GM12878 (cell line): ENCODE measurements around the gene SLC13A4. TPM values are rescaled to one million over a fixed set of nuclear protein-coding genes. Genes with fewer than 3 reads are reported as not detected.

ENCODE experiments used
- ATAC-seq: fragments of 200-7000 bp; cut with Tn5 transposase; 3 replicates; pipeline ENCODE4 v1.9.1; 2020; ENCODE audit warnings: mild to moderate bottlenecking, moderate library complexity
- BruUV-seq: library from RNA; stranded (reverse); fragments of 400-500 nt; replicated peaks from 2 replicates; lab custom pipeline; 2021; lab: Mats Ljungman, UMichigan
- CTCF ChIA-PET: fragments of 300-600 bp; sonication (Branson Sonifier 250); formaldehyde crosslinking; extraction: SDS; loops from one replicate; lab custom pipeline; 2021; ENCODE audit warnings: inconsistent platforms; lab: Yijun Ruan, JAX
- POLR2A ChIA-PET: fragments of 350-600 bp; formaldehyde crosslinking; extraction: SDS; loops from one replicate; lab custom pipeline; 2021; ENCODE audit warnings: inconsistent platforms; lab: Charles Lee
- RAD21 ChIA-PET: fragments of 300-600 bp; sonication (Branson Sonifier 250); formaldehyde crosslinking; loops from one replicate; lab custom pipeline; 2023; ENCODE audit warnings: antibody characterized with exemption; ENCODE audit not compliant: unreplicated experiment; lab: Charles Lee
- SMC1A ChIA-PET: fragments of 300-600 bp; sonication (Branson Sonifier 250); formaldehyde crosslinking; loops from one replicate; lab custom pipeline; 2023; ENCODE audit not compliant: unreplicated experiment, uncharacterized antibody; lab: Charles Lee
- DNase-seq: peaks from one replicate; pipeline ENCODE4 v3.0.0-alpha.2; 2011; ENCODE audit warnings: low read depth, low spot score
- FAIRE-seq: peaks from 3 replicates; lab custom pipeline; 2011; peaks lifted over from hg19 to GRCh38; lab: Jason Lieb, UNC
- H2AFZ ChIP-seq: 2 replicates; pipeline ENCODE4 v1.6.0; 2011; ENCODE audit warnings: low read depth, low read length, control low read depth; ENCODE audit not compliant: control insufficient read depth
- H3K27ac ChIP-seq: 2 replicates; pipeline ENCODE4 v1.5.1; 2011; ENCODE audit warnings: control low read depth; ENCODE audit not compliant: control insufficient read depth, insufficient read depth
- H3K27me3 ChIP-seq, 2 experiments: replicated peaks in 1 of 2; 2 replicates each; pipeline versions ENCODE4 v1.6.0 to v1.6.1; 2011; ENCODE audit warnings: low read length in 1 of 2; ENCODE audit not compliant: control insufficient read depth in 2 of 2, insufficient read depth in 2 of 2
- H3K36me3 ChIP-seq, 2 experiments: 2 replicates each; pipeline ENCODE4 v1.5.1; 2011; ENCODE audit warnings: low read length in 1 of 2; ENCODE audit not compliant: control insufficient read depth in 2 of 2, insufficient read depth in 2 of 2
- H3K4me1 ChIP-seq: 2 replicates; pipeline ENCODE4 v1.6.1; 2011; ENCODE audit warnings: mild to moderate bottlenecking, low read length, moderate library complexity, mixed read lengths; ENCODE audit not compliant: control insufficient read depth, insufficient read depth
- H3K4me2 ChIP-seq: 2 replicates; pipeline ENCODE4 v1.6.0; 2011; ENCODE audit warnings: control low read depth; ENCODE audit not compliant: control insufficient read depth, insufficient read depth
- H3K4me3 ChIP-seq: fragments of 200-600 bp; sonication (generic); 2 replicates; pipeline ENCODE4 v1.5.1; 2016
- H3K79me2 ChIP-seq: 2 replicates; pipeline ENCODE4 v1.6.0; 2011; ENCODE audit warnings: low read length; ENCODE audit not compliant: control insufficient read depth, insufficient read depth
- H3K9ac ChIP-seq: 2 replicates; pipeline ENCODE4 v1.8.0; 2011; ENCODE audit warnings: low read length, control low read depth, mixed read lengths; ENCODE audit not compliant: control insufficient read depth, insufficient read depth
- H3K9me3 ChIP-seq: replicated peaks from 3 replicates; pipeline ENCODE4 v1.5.1; 2011; ENCODE audit warnings: mild to moderate bottlenecking, low read length; ENCODE audit not compliant: control insufficient read depth, insufficient read depth
- H4K20me1 ChIP-seq: 2 replicates; pipeline ENCODE4 v1.6.0; 2011; ENCODE audit not compliant: control insufficient read depth, insufficient read depth
- ASH2L ChIP-seq: fragments of 300-600, 200-600 bp; sonication (generic); IDR thresholded peaks from 2 replicates; pipeline ENCODE4 v1.6.1; 2017; ENCODE audit warnings: low read depth, mild to moderate bottlenecking, borderline replicate concordance
- CTCF ChIP-seq, 3 experiments: IDR thresholded peaks in 2 of 3; conservative IDR thresholded peaks in 1 of 3; 2 replicates each; pipeline ENCODE4 v1.5.1; 2011; ENCODE audit warnings: low read depth in 3 of 3, low read length in 3 of 3, mild to moderate bottlenecking in 3 of 3, control low read depth in 2 of 3, moderate library complexity in 2 of 3, inconsistent platforms in 1 of 3, mixed read lengths in 1 of 3; ENCODE audit not compliant: control insufficient read depth in 2 of 3, insufficient read depth in 1 of 3; ENCODE audit errors: extremely low read depth in 1 of 3
- MTA3 ChIP-seq: IDR thresholded peaks from 2 replicates; pipeline ENCODE4 v1.6.1; 2012; ENCODE audit warnings: low read length, inconsistent platforms, borderline replicate concordance
- SREBF2 ChIP-seq: IDR thresholded peaks from 2 replicates; pipeline ENCODE4 v1.6.1; 2012; ENCODE audit warnings: mild to moderate bottlenecking, low read length
- WGBS: methylation state at CpG from one replicate; pipeline ENCODE4 v1.1.6; 2016; ENCODE audit warnings: low lambda C conversion rate; ENCODE audit not compliant: insufficient replicate concordance, insufficient coverage; ENCODE audit errors: missing lambda C conversion rate; 5-methylcytosine and 5-hydroxymethylcytosine counted together
- in situ Hi-C: fragments of 300-500 bp; cut with MboI; formaldehyde crosslinking; loops from 9 replicates; pipeline ENCODE4 v1.14.3; 2018; ENCODE audit warnings: mixed read lengths
- intact Hi-C: fragments of 100-400 bp; cut with micrococcal nuclease; formaldehyde crosslinking; loops from one replicate; pipeline ENCODE4 v1.14.2; 2022; ENCODE audit not compliant: unreplicated experiment
- polyA plus RNA-seq, 11 experiments: library from polyadenylated mRNA; depleted of rRNA in 4 of 11; unstranded in 6 of 11; stranded (reverse) in 5 of 11; fragments of >200 nt; fragmentation: Nextera tagmentation in 4 of 11; fragmentation: Illumina TruSeq in 1 of 11; extraction: Ambion mirVana in 4 of 11; extraction: Trizol in 1 of 11; gene quantifications; 1 replicate in 1 of 11; 2 replicates in 10 of 11; pipeline versions ENCODE4 v1.2.1 to v1.2.3, GENCODE V29; 2011 to 2016; ENCODE audit warnings: inconsistent platforms in 2 of 11, missing spikeins in 2 of 11, low read depth in 1 of 11
- total RNA-seq, 4 experiments: library from RNA; depleted of rRNA in 3 of 4; stranded (reverse); fragments of >200 nt in 3 of 4; fragmentation: Illumina TruSeq in 1 of 4; extraction: Trizol in 1 of 4; gene quantifications; 2 replicates each; pipeline versions ENCODE4 v1.2.1 to v1.2.3, GENCODE V29; 2013 to 2021

SLC13A4 gene
- total and polyA plus RNA-seq, 10 of the 15 experiments (the other 5 are each of a cell fraction or from before 2014, with no cell fraction given) = 0.14 to 0.23 (median 0.20) TPM; not detected in 7

- H3K4me1 ChIP-seq = no peaks in the 10 kb centered on the region
- POLR2A ChIA-PET = no interaction called here
- WGBS = 37% methylated on average over 14 of the region's 14 CpGs
- no peak overlapping the region for H3K4me2 ChIP-seq
- no peaks in the 10 kb centered on the region; a peak in 1 of 4 replicates for H3K27me3 ChIP-seq
- H3K4me3 ChIP-seq = no peak overlapping the region
- CTCF ChIA-PET = interaction anchor here (0.6 to 0.8 kb wide), 2 partner anchors 12 to 16 kb away, joined by 3 read pairs; no protein-coding TSS in a partner anchor
- no peak for ATAC-seq
- SMC1A ChIA-PET = interaction anchor here (0.9 kb wide), 1 partner anchor 470 kb away, joined by 4 read pairs; no protein-coding TSS in a partner anchor
- no peak overlapping the region for H3K9ac ChIP-seq
- no peak for DNase-seq
- intact Hi-C loops (no loop called here), in situ Hi-C loops (no loop called here)
- RAD21 ChIA-PET = no interaction called here
- H3K9me3 ChIP-seq = no peaks in the 10 kb centered on the region
- no peaks in the 10 kb centered on the region for H3K79me2 ChIP-seq
- H3K27ac ChIP-seq = no peak overlapping the region
- no peak overlapping the region for H2AFZ ChIP-seq
- no peak for FAIRE-seq
- H3K36me3 ChIP-seq = no peaks in the 10 kb centered on the region
- no TSS peak for BruUV-seq
- TF ChIP-seq CTCF (IDR thresholded peaks at IDR 0.05 in 2 of 3, conservative IDR thresholded peaks at IDR 0.05 in 1 of 3; ENCODE audit: control insufficient read depth in 2 of 3, extremely low read depth in 1 of 3, insufficient read depth in 1 of 3, low read depth in 3 of 3, low read length in 3 of 3) (no peak), SREBF2 (no peak), MTA3 (no peak), ASH2L (no peak)
- H4K20me1 ChIP-seq = no peaks in the 10 kb centered on the region
These were observed 16.1 kb upstream of the SLC13A4 start for GRCh38 chr7:135743907-135744731.
